RCC 7860 (cell line): ENCODE data around the gene BIRC6.
"Not testable (repeated sequence)": the region's sequence is repeated elsewhere in the genome, so short reads cannot be mapped to it uniquely, and the experiment has no call there.

Experiments
- DNase-seq: peaks from one replicate; pipeline ENCODE4 v3.0.0-alpha.2; 2015; ENCODE audit warnings: low spot score
- FAIRE-seq: peaks from 2 replicates; lab custom pipeline; 2012; peaks lifted over from hg19 to GRCh38; lab: Jason Lieb, UNC

The BIRC6 gene

GRCh38 chr2:32611366-32611765, 254.5 kb downstream of the BIRC6 start:
- no peak for FAIRE-seq
- DNase-seq = no peak

GRCh38 chr2:32611771-32612170, 254.9 kb downstream of the BIRC6 start:
- FAIRE-seq (no peak), DNase-seq (no peak)

- FAIRE-seq = no peak
- DNase-seq = no peak
Measured at GRCh38 chr2:32614084-32614483, 257.3 kb downstream of the BIRC6 start.

GRCh38 chr2:32617599-32618189, 260.9 kb downstream of the BIRC6 start:
- DNase-seq (no peak), FAIRE-seq (no peak)

- FAIRE-seq (no peak), DNase-seq (no peak)
Measured at GRCh38 chr2:32622570-32623310, 265.9 kb downstream of the BIRC6 start.

GRCh38 chr2:32623311-32623706, 266.5 kb downstream of the BIRC6 start:
- no peak for DNase-seq
- FAIRE-seq = no peak

GRCh38 chr2:32624812-32625211, 268.0 kb downstream of the BIRC6 start:
- DNase-seq (no peak), FAIRE-seq (no peak)

GRCh38 chr2:32626639-32627221, 269.9 kb downstream of the BIRC6 start:
- no peak for DNase-seq
- no peak for FAIRE-seq

- FAIRE-seq = no peak
Measured at GRCh38 chr2:32627441-32627813, 270.6 kb downstream of the BIRC6 start.

GRCh38 chr2:32627814-32628579, 271.2 kb downstream of the BIRC6 start, which contains the start of gene TTC27:
Gene TTC27 (plus strand): TSS chr2:32628050. CDS start chr2:32628293, 243 bp downstream.
- FAIRE-seq (peak; percentile 86), DNase-seq (peak; percentile 90)

More at GRCh38 chr2:32627441-32627813, 270.6 kb downstream of the BIRC6 start:
- DNase-seq = no peak

- FAIRE-seq = no peak
- peak; percentile 65 for DNase-seq
Measured at GRCh38 chr2:32632089-32632488, 275.3 kb downstream of the BIRC6 start.

- no peak for DNase-seq
- FAIRE-seq = no peak
Measured at GRCh38 chr2:32633040-32633439, 276.2 kb downstream of the BIRC6 start.

- not testable (repeated sequence) for FAIRE-seq
Measured at GRCh38 chr2:32638548-32638947, 281.7 kb downstream of the BIRC6 start.

GRCh38 chr2:32641180-32641579, 284.4 kb downstream of the BIRC6 start:
- no peak for DNase-seq
- no peak for FAIRE-seq

More at GRCh38 chr2:32638548-32638947, 281.7 kb downstream of the BIRC6 start:
- not testable (repeated sequence) for DNase-seq

- DNase-seq = peak; percentile 45
- FAIRE-seq = no peak
Measured at GRCh38 chr2:32647180-32647651, 290.4 kb downstream of the BIRC6 start.

- no peak for DNase-seq
- no peak for FAIRE-seq
Measured at GRCh38 chr2:32652555-32653209, 295.9 kb downstream of the BIRC6 start.

GRCh38 chr2:32656069-32656468, 299.2 kb downstream of the BIRC6 start:
- FAIRE-seq = no peak
- DNase-seq = no peak

GRCh38 chr2:32663864-32664263, 307.0 kb downstream of the BIRC6 start:
- DNase-seq = no peak
- no peak for FAIRE-seq

- FAIRE-seq (no peak), DNase-seq (no peak)
Measured at GRCh38 chr2:32666704-32667103, 309.9 kb downstream of the BIRC6 start.

GRCh38 chr2:32668254-32668653, 311.4 kb downstream of the BIRC6 start:
- DNase-seq (no peak), FAIRE-seq (no peak)
